ENCODE measurements around the gene SPATA1. TPM values are rescaled to one million over a fixed set of nuclear protein-coding genes. Genes with fewer than 3 reads are reported as not detected.

The SPATA1 gene
- total and polyA plus RNA-seq, 2 of the 13 experiments (the other 11 are each of a cell fraction or from before 2014, with no cell fraction given) = 0.70 to 1.4 TPM

DNA sequence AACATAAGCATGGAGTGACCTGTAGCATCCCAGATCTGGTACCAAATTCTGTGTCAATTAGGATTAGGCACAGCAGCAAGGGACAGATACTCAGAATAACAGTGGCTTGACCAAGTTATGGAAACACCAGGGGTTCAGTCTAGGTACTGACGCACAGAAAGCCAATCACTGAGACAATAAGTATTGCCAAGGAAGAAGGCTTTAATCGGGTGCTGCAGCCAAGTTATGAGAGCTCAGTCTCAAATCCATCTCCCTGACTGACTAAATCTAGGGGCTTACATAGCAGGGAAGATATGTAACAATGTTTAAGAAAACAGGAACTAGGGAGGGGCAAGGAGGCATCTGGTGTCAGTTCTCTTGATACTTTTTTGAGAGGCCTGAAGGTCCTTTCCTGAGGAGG is 107.7 kb downstream of the SPATA1 start:
- Histone ChIP-seq H3K9ac (ENCODE audit: insufficient read depth, low read depth, low read length) (no peak overlapping the region), H3K36me3 (replicated peaks in 1 of 2; ENCODE audit: control insufficient read depth in 1 of 2, insufficient read depth in 2 of 2, low read length in 2 of 2) (no peaks in the 10 kb centered on the region), H3K4me3 (replicated peaks in 1 of 3; ENCODE audit: insufficient read depth in 1 of 3, low read depth in 2 of 3, low read length in 3 of 3) (no peak overlapping the region), H3K9me3 (ENCODE audit: low read length) (peaks cover 27% of the 10 kb centered on the region), H2AFZ (ENCODE audit: low read length) (no peak overlapping the region), H3K4me1 (ENCODE audit: insufficient read depth, low read length) (no peaks in the 10 kb centered on the region), H4K20me1 (ENCODE audit: insufficient read depth, low read length) (no peaks in the 10 kb centered on the region), H3K27ac (ENCODE audit: extremely low read length, insufficient read depth, low read length) (no peak overlapping the region), H3K27me3 (ENCODE audit: control insufficient read depth in 1 of 2, insufficient read depth in 2 of 2, low read length in 2 of 2) (no peaks in the 10 kb centered on the region), H3K4me2 (ENCODE audit: low read depth, low read length) (no peak overlapping the region), H3K79me2 (ENCODE audit: insufficient read depth, low read length) (no peaks in the 10 kb centered on the region)
- DNase-seq (ENCODE audit: low spot score) (no peak), FAIRE-seq (no peak), ATAC-seq (no peak)
- BruUV-seq (replicated peaks) = no TSS peak
- TF ChIP-seq ZNF329 (CRISPR knock-in tag; IDR thresholded peaks at IDR 0.05; ENCODE audit: low read depth) = no peak
- no peak for TF ChIP-seq ZFP36L1 (CRISPR knock-in tag; IDR thresholded peaks at IDR 0.05)
- no peak for TF ChIP-seq ZNF383 (CRISPR knock-in tag; IDR thresholded peaks at IDR 0.05; ENCODE audit: borderline replicate concordance)
- TF ChIP-seq SMAD9 (CRISPR knock-in tag; IDR thresholded peaks at IDR 0.05) = no peak
- peak; percentile 100 for TF ChIP-seq ZNF124 (CRISPR knock-in tag; IDR thresholded peaks at IDR 0.05)
- POLR2A ChIA-PET = no interaction called here
- in situ Hi-C loops (cut with HindIII; ENCODE audit: extremely low pct_ligation_motif_present, low pct_unique_long_range_greater_than_20kb) = loop anchor here (25.0 kb wide), 2 partner anchors 477 to 677 kb away; partner anchors contain the start of gene PRKACB
- CTCF ChIA-PET (ENCODE audit: low intra/inter-chr PET ratio, low total read pairs) = no interaction called here
- WGBS (ENCODE audit: low lambda C conversion rate) = 25% methylated on average over 2 of the region's 2 CpGs
- intact Hi-C loops (cut with micrococcal nuclease; ENCODE audit: unreplicated experiment) = no loop called here

DNA sequence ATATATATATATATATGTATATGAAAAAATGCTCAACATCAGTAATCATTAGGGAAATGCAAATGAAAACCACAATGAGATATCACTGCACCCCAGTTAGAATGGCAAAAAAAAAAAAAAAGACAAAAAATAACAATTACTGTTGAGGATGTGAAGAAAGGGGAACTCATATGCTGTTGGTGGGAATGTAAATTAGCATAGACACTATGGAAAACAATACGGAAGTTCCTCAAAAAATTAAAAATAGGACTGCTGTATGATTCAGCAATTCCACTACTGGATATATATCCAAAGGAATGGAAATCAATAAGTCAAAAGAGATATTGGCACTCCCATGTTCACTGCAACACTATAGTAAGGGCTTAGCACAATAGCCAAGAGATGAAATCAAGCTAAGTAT is 109.6 kb downstream of the SPATA1 start:
- in situ Hi-C loops (cut with HindIII; ENCODE audit: extremely low pct_ligation_motif_present, low pct_unique_long_range_greater_than_20kb) = loop anchor here (25.0 kb wide), 2 partner anchors 478 to 678 kb away; partner anchors contain the start of gene PRKACB
- Histone ChIP-seq H3K4me2 (ENCODE audit: low read depth, low read length) (no peak overlapping the region), H4K20me1 (ENCODE audit: insufficient read depth, low read length) (no peaks in the 10 kb centered on the region), H3K79me2 (ENCODE audit: insufficient read depth, low read length) (no peaks in the 10 kb centered on the region), H3K27me3 (ENCODE audit: control insufficient read depth in 1 of 2, insufficient read depth in 2 of 2, low read length in 2 of 2) (no peaks in the 10 kb centered on the region), H3K27ac (ENCODE audit: extremely low read length, insufficient read depth, low read length) (no peak overlapping the region), H3K4me3 (replicated peaks in 1 of 3; ENCODE audit: insufficient read depth in 1 of 3, low read depth in 2 of 3, low read length in 3 of 3) (no peak overlapping the region), H3K36me3 (replicated peaks in 1 of 2; ENCODE audit: control insufficient read depth in 1 of 2, insufficient read depth in 2 of 2, low read length in 2 of 2) (no peaks in the 10 kb centered on the region), H3K4me1 (ENCODE audit: insufficient read depth, low read length) (0 out of 2 replicates have a peak, but pooled peaks cover 8% of the 10 kb centered on the region), H3K9me3 (ENCODE audit: low read length) (peaks cover 27% of the 10 kb centered on the region), H2AFZ (ENCODE audit: low read length) (no peak overlapping the region), H3K9ac (ENCODE audit: insufficient read depth, low read depth, low read length) (no peak overlapping the region)
- CTCF ChIA-PET (ENCODE audit: low intra/inter-chr PET ratio, low total read pairs) = no interaction called here
- BruUV-seq (replicated peaks) = no TSS peak
- no peak for DNase-seq (ENCODE audit: low spot score)
- no peak for ATAC-seq
- POLR2A ChIA-PET = no interaction called here
- no peak for FAIRE-seq
- 48% methylated on average over 1 of the region's 1 CpG for WGBS (ENCODE audit: low lambda C conversion rate)
- TF ChIP-seq ATF7 (IDR thresholded peaks at IDR 0.05) (no peak), ATF7 (CRISPR knock-in tag; IDR thresholded peaks at IDR 0.05) (no peak), ZNF644 (CRISPR knock-in tag; IDR thresholded peaks at IDR 0.05; ENCODE audit: low read depth) (no peak), ZNF570 (CRISPR knock-in tag; IDR thresholded peaks at IDR 0.05; ENCODE audit: borderline replicate concordance) (no peak), SOX6 (IDR thresholded peaks at IDR 0.05) (no peak), SOX6 (CRISPR knock-in tag; IDR thresholded peaks at IDR 0.05) (no peak), SAFB2 (CRISPR knock-in tag; IDR thresholded peaks at IDR 0.05; ENCODE audit: borderline replicate concordance, low read depth) (no peak), ZNF749 (CRISPR knock-in tag; IDR thresholded peaks at IDR 0.05; ENCODE audit: borderline replicate concordance) (no peak), ZNF782 (CRISPR knock-in tag; IDR thresholded peaks at IDR 0.05; ENCODE audit: borderline replicate concordance) (no peak)
- TF ChIP-seq, protein P1, sequence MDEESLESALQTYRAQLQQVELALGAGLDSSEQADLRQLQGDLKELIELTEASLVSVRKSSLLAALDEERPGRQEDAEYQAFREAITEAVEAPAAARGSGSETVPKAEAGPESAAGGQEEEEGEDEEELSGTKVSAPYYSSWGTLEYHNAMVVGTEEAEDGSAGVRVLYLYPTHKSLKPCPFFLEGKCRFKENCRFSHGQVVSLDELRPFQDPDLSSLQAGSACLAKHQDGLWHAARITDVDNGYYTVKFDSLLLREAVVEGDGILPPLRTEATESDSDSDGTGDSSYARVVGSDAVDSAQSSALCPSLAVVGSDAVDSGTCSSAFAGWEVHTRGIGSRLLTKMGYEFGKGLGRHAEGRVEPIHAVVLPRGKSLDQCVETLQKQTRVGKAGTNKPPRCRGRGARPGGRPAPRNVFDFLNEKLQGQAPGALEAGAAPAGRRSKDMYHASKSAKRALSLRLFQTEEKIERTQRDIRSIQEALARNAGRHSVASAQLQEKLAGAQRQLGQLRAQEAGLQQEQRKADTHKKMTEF (CRISPR knock-in tag; IDR thresholded peaks at IDR 0.05) = no peak
- TF ChIP-seq, protein P2, sequence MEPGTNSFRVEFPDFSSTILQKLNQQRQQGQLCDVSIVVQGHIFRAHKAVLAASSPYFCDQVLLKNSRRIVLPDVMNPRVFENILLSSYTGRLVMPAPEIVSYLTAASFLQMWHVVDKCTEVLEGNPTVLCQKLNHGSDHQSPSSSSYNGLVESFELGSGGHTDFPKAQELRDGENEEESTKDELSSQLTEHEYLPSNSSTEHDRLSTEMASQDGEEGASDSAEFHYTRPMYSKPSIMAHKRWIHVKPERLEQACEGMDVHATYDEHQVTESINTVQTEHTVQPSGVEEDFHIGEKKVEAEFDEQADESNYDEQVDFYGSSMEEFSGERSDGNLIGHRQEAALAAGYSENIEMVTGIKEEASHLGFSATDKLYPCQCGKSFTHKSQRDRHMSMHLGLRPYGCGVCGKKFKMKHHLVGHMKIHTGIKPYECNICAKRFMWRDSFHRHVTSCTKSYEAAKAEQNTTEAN (CRISPR knock-in tag; conservative IDR thresholded peaks at IDR 0.05) = no peak
- intact Hi-C loops (cut with micrococcal nuclease; ENCODE audit: unreplicated experiment) = no loop called here
